Adipose tissue (tissue), 3 donors: ENCODE results near the gene PTPRN2. TPM values are rescaled to one million over a fixed set of nuclear protein-coding genes. Genes with fewer than 3 reads are reported as not detected.

Experiments used
- H3K27ac ChIP-seq: one replicate; pipeline ENCODE4 v1.5.1; 2013; ENCODE audit warnings: low read depth, low read length
- WGBS, 3 donors: extraction: QIAGEN DNeasy Blood & Tissue Kit; methylation state at CpG; one replicate each; pipeline ENCODE4 v1.1.7; 2013; 5-methylcytosine and 5-hydroxymethylcytosine counted together
- polyA plus RNA-seq, 3 donors: library from polyadenylated mRNA; stranded (reverse); fragments of 200-250 nt; gene quantifications; one replicate each; pipeline ENCODE4 v1.2.3, GENCODE V29; 2013
- donor health status: healthy with polysubstance abuse.
- donor health status: Bipolar disorder and iron deficiency.
- donor health status: healthy.

The PTPRN2 gene
- polyA plus RNA-seq, 3 donors = 3.7 to 8.0 (median 7.3) TPM

- 90 to 94% (median 91%) methylated on average over 10 of the region's 10 CpGs for WGBS, 3 donors
- H3K27ac ChIP-seq = no peak overlapping the region
These were observed 557.6 kb downstream of the PTPRN2 start for GRCh38 chr7:158030071-158030470.

GRCh38 chr7:158029509-158029908 is 558.1 kb downstream of the PTPRN2 start:
- no peak overlapping the region for H3K27ac ChIP-seq
- 67 to 75% (median 70%) methylated on average over 5 of the region's 5 CpGs for WGBS, 3 donors

GRCh38 chr7:158028971-158029370 is 558.7 kb downstream of the PTPRN2 start:
- WGBS, 3 donors = 89 to 93% (median 92%) methylated on average over 22 of the region's 22 CpGs
- H3K27ac ChIP-seq = no peak overlapping the region

- H3K27ac ChIP-seq = no peak overlapping the region
- 62 to 81% (median 74%) methylated on average over 22 of the region's 22 CpGs for WGBS, 3 donors
These were observed 559.2 kb downstream of the PTPRN2 start for GRCh38 chr7:158028290-158028941.

- H3K27ac ChIP-seq = no peak overlapping the region
- WGBS, 3 donors = 81 to 92% (median 88%) methylated on average over 6 of the region's 6 CpGs
These were observed 560.0 kb downstream of the PTPRN2 start for GRCh38 chr7:158027646-158028045.

GRCh38 chr7:158026636-158027265 is 560.9 kb downstream of the PTPRN2 start:
- WGBS, 3 donors = 86 to 93% (median 88%) methylated on average over 17 of the region's 17 CpGs
- H3K27ac ChIP-seq = no peak overlapping the region

GRCh38 chr7:158025686-158026600 is 561.7 kb downstream of the PTPRN2 start:
- WGBS, 3 donors = 92 to 94% (median 93%) methylated on average over 30 of the region's 30 CpGs
- H3K27ac ChIP-seq = no peak overlapping the region

- 77 to 82% (median 80%) methylated on average over 5 of the region's 5 CpGs for WGBS, 3 donors
- no peak overlapping the region for H3K27ac ChIP-seq
These were observed 562.7 kb downstream of the PTPRN2 start for GRCh38 chr7:158024881-158025280.

GRCh38 chr7:158024351-158024715 is 563.3 kb downstream of the PTPRN2 start:
- no peak overlapping the region for H3K27ac ChIP-seq
- WGBS, 3 donors = 82 to 89% (median 82%) methylated on average over 6 of the region's 6 CpGs

GRCh38 chr7:158023681-158024350 is 563.8 kb downstream of the PTPRN2 start:
- no peak overlapping the region for H3K27ac ChIP-seq
- 89 to 94% (median 92%) methylated on average over 7 of the region's 7 CpGs for WGBS, 3 donors

- 79 to 91% (median 80%) methylated on average over 8 of the region's 8 CpGs for WGBS, 3 donors
- H3K27ac ChIP-seq = no peak overlapping the region
These were observed 564.5 kb downstream of the PTPRN2 start for GRCh38 chr7:158023157-158023556.

GRCh38 chr7:158022601-158023000 is 565.0 kb downstream of the PTPRN2 start:
- H3K27ac ChIP-seq = no peak overlapping the region
- WGBS, 3 donors = 87 to 96% (median 94%) methylated on average over 9 of the region's 9 CpGs

GRCh38 chr7:158021836-158022235 is 565.8 kb downstream of the PTPRN2 start:
- no peak overlapping the region for H3K27ac ChIP-seq
- 95 to 96% (median 95%) methylated on average over 4 of the region's 4 CpGs for WGBS, 3 donors

- H3K27ac ChIP-seq = no peak overlapping the region
- WGBS, 3 donors = 87 to 92% (median 91%) methylated on average over 8 of the region's 8 CpGs
These were observed 566.9 kb downstream of the PTPRN2 start for GRCh38 chr7:158020706-158021095.

- 93% methylated on average over 20 to 27 of the region's 27 CpGs for WGBS, 3 donors
- H3K27ac ChIP-seq = no peak overlapping the region
These were observed 567.6 kb downstream of the PTPRN2 start for GRCh38 chr7:158019726-158020705.

GRCh38 chr7:158018971-158019645 is 568.5 kb downstream of the PTPRN2 start:
- 87 to 88% (median 88%) methylated on average over 20 of the region's 20 CpGs for WGBS, 3 donors

GRCh38 chr7:158018098-158018762 is 569.4 kb downstream of the PTPRN2 start:
- H3K27ac ChIP-seq = no peak overlapping the region
- WGBS, 3 donors = 94% methylated on average over 19 of the region's 19 CpGs

More at GRCh38 chr7:158018971-158019645, 568.5 kb downstream of the PTPRN2 start:
- no peak overlapping the region for H3K27ac ChIP-seq
